NCI-H146 treated with DMSO at 0.1 percent for 48 hours (cell line): ENCODE results near the gene ZNF554.
"Not testable (repeated sequence)": the region's sequence is repeated elsewhere in the genome, so short reads cannot be mapped to it uniquely, and the experiment has no call there.

Experiments
- DNase-seq: peaks from one replicate; lab custom pipeline; 2025; ENCODE audit not compliant: unreplicated experiment; lab: John Stamatoyannopoulos, UW

Gene ZNF554

DNA sequence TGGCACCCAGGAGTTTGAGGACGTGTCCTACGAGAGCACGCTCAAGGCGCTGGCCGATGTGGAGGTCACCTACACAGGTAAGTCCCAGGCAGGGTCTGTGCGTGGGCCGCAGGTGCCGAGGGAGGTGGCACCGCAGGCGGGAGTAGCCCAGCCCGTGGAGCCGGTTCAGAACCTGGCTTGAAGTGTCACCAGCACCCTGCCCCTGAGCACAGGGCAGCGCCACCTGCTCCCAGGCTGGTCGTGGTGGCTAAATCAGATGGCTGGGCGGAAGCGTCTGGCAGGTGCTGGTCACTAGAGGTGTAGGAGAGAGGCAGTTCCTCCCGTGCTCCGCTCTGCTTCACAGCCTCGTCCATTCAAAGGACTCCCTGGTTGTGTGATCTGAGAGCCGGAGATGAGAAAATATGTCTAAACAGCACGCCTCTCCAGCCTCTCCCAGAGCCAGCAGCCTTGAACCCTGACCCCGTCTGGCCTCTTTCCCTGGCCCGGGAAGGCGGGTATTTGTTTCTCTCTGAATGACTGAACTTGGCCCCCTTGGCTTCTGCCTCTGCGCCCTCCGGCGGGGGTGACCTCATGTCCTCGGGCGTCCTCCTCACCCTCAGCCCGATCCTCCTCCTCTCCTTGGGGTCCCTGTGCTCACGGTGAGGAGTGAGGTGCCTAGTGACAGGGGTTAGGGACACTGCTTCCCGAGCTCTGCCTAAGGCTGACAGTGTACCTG, 29.0 kb upstream of the ZNF554 start:
- no peak for DNase-seq

GRCh38 chr19:2791440-2791839, 28.2 kb upstream of the ZNF554 start:
- no peak for DNase-seq

- DNase-seq: no peak
Measured at GRCh38 chr19:2791876-2792275, 27.8 kb upstream of the ZNF554 start.

DNA sequence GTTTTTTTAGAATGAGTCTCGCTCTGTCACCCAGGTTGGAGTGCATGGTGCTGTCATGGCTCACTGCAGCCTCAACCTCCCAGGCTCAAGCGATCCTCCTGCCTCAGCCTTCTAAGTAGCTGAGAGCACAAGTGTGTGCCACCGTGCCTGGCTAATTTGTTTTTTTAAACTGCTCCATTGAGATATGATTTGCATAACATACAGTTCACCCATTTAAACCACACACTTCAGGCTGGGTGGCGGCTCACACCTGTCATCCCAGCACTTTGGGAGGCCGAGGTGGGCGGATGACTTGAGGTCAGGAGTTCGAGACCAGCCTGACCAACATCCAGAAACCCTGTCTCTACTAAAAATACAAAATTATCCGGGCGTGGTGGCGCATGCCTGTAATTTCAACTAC, 27.0 kb upstream of the ZNF554 start:
- not testable (repeated sequence) for DNase-seq

- DNase-seq: no peak
Measured at GRCh38 chr19:2793126-2793525, 26.5 kb upstream of the ZNF554 start.

- DNase-seq: no peak
Measured at GRCh38 chr19:2793577-2793976, 26.1 kb upstream of the ZNF554 start.

DNA sequence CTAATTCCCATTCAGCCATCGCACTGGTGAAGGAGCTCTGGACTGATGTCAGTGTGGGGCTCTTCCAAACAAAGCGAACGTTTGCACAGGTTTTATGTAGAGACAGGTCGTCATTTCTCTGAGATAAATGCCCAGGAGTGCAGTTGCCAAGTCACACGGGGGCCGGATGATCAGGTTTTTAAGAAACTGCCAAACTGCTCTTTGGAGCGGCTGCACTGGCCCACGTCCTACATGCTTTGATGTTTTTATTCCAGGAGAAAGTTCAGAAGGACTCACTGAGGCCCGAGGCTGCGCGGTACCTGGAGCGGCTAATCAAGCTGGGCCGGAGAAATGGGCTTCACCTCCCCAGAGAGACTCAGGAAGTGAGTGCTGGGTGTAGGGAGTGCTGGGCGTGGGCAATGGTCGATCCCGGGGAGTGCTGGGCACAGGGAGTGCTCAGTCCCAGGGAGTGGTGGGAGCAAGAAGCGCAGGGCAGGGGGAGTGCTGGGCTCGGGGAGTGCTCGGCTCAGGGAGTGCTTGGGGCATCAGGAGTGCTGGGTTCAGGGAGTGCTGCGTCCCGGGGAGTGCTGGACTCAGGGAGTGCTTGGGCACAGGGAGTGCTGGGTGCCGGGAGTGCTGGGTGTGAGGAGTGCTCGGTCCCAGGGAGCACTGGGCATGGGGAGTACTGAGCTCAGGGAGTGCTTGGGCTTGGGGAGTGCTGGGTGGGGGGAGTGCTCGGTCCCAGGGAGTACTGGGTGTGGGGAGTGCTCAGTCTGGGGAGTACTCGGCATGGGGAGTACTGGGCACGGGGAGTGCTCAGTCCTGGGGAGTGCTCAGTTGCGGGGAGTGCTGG, 23.6 kb upstream of the ZNF554 start:
- DNase-seq: no peak

DNA sequence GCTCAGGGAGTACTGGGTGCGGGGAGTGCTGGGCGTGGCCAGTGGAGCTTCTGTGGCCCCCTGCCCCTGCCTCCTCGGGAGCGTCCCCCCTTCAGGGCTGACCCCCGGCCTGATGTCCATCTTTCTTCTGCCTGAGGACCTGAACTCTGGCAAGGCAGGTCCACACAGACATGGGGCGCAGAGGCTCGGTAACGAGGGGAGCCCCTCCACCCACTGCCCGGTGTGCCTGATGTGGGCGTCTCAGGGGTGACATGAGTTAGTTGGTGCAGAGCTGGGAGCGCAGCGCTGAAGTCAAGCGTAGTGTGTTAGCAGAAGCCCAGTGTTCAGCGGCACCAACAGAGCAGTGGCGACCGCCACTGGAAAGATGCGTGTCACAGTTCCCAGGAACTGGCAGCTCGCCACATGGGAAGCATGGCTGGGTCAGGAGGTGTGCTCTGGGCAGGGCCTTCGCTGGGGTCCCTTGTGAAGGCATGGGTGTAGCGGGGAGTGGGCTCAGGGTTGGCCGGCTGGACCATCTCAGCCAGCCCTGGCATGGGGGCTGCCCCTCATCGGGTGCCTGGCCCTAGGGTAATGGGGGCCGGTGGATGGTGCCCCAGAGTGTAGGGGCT, 22.9 kb upstream of the ZNF554 start:
- no peak for DNase-seq

- DNase-seq: no peak
Measured at GRCh38 chr19:2797280-2797679, 22.4 kb upstream of the ZNF554 start.

DNA sequence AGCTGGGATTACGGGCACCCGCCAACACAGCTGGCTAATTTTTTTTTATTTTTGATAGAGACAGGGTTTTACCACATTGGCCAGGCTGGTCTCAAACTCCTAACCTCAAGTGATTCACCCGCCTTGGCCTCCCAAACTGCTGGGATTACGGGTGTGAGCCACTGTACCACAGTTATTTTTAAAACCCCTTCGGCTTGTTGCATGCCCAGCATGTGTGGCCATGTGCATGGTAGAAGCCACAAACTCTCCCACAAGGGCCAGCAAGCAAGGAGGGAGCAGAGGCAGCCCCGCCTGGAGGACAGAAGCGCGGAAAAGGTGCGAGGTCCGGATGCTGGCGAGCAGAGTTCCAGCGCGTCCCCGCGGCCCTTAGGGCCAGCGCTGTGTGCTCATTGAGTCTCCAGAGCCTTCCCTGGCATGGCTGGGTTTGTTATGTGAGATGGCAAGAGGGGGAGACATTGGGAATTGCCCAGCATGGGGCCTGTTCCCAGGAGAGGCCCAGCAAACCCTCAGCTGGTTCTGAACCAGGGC, 21.4 kb upstream of the ZNF554 start:
- no peak for DNase-seq

DNA sequence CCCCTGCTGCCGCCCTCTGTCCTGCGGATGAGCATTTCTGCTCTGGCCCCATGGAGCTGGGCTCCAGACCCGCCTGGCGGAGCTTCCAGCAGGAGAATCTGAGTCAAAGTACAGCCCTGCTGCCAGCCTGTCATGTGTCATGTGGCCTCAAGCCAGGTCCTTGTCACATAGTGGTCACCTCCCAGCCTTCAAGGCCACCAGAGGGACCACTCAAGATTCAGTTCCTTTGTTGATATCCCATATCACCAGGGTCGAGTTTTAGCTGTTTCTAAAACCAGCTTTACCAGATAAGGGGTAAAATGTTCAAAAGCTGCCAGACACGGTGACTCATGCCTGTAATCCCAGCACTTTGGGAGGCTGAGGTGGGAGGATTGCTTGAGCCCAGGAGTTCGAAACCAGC, 20.9 kb upstream of the ZNF554 start:
- no peak for DNase-seq

GRCh38 chr19:2799273-2800020, 20.2 kb upstream of the ZNF554 start:
- DNase-seq: no peak

DNA sequence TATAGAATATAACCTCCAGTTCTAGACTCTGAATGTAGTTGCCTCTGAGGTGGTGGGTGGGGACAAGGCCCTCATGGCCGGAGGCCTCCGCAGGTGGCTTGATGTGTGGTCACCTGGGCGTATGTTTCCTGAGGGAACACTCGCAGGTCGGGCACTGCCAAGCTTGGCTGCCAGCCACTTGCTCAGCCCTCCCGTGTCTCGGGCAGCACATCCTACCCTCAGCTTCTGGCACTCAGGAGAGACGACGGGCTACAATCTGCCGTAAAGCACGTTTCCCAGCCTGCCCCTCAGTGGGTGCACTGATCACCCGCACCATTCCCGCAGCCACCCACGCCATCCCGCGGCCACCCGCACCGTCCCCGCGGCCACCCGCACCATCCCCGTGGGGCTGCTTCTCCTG, 19.2 kb upstream of the ZNF554 start:
- DNase-seq: no peak

DNA sequence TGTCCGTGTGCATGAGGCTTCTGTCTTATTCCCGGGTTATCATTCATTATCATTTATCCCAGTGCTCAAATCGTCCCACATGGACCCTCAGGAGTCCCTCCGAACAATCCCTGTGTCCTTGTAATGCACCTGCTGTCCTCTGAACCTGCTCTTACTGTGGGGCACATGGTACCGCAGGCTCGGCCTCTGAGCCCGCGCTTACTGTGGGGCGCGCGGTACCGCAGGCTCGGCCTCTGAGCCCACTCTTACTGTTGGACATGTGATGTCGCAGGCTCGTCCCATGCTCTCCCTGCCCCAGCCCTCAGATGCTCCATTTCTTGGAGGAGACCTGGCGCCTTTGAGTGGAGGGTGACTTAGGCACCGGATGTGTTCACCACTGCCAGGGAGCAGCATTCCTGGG, 16.8 kb upstream of the ZNF554 start:
- DNase-seq: no peak

DNA sequence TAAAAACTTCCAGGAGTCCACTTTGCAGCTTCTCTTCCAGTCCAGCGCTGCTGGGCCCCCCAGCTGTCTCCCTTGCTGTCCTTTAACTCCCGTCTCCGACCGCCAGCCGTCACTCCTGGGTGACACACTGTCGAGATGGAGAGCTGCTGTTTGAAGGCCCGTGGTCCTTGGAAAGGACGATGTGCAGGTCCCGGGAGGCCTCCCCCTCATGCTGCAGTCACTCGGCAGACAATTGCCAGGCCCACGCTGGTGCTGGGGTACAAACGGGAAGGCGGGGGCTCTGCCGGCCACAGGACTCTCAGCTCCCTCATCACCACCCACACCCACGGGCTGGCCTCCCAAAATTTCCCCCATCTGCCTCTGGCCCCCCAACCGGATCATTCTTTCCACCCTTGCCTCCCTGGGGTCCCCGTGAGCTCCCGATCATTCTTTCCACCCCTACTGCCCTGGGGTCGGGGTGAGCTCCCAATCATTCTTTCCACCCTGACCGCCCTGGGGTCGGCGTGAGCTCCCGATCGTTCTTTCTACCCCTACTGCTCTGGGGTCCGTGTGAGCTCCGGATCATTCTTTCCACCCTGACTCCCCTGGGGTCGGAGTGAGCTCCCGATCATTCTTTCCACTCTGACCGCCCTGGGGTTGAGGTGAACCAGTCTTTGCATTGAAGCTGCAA, 16.0 kb upstream of the ZNF554 start:
- DNase-seq: no peak

DNA sequence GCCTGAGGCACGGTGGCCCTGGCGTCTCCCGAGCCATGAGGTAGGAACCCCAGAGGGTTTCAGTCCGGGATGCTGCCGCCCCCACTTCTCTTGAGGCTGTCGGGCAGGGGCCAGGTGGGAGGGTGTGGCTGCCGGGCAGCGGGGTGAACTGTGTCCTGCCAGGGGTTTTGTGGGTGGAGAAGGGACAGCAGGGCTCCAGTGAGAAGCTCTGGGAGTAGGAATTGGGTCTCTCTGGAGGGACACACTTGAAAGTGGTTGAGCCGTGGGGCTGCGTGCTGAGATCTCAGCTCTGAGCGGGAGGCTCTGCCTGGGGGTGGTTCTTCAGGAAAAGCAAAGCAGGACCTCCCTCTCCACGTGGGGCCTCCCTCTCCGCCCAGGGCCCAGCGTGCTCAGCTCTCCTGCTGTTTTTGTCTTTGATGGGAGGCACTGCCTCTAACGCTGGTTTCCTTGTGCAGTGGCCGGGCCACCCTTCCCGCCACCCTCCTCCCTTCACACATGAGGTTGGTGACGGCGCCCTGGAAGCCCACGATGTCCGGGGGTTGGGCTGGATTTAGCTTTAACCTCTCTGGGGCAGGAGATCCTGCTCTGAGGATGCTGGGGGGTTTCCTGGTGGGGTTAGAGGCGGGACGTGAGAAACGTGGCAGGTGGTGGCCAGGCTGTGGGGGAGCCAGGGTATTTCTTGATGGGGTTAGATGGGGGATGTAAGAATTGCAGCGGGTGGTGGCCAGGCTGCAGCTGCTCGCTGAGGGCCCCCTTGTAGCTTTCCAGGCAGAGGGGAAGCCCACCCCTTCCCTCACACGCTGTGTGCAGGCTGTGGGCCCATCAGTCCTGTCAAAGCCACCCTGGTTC, 15.3 kb upstream of the ZNF554 start:
- no peak for DNase-seq

- no peak for DNase-seq
Measured at GRCh38 chr19:2805261-2805900, 14.3 kb upstream of the ZNF554 start.

DNA sequence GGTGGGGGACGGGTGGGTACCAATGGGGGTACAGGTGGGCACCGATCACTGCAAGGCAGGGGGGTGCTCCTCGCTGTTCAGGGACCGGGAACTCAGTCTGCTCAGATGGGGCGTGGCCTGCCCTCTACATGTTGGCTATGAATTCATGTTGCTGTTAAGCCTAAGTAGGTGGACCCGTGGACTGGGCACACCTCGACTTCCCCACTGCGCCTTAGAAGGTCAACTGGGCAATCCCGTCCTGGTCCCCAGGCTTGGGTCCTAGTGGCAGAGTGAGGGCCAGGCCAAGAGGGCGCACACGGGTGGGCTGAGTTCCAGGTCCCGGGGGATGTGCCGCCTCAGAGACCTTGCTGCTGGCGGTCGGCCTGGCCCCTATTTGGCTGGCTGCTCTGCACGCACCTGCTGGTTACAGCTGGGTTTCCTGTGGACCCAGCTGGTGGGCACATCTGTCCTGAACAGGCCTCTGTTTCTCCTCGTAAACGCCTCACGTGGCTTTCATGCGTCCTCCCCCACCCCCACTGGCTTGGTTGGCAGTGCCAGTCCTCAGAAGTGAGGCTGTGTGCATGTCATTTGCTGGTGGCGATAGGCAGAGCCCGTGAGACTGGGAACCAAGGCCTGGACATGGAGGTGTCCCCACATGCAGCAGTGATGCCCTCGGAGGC, 13.5 kb upstream of the ZNF554 start:
- no peak for DNase-seq
